Osteoblast (primary cell): ENCODE results near the gene ERCC4. TPM values are rescaled to one million over a fixed set of nuclear protein-coding genes. Genes with fewer than 3 reads are reported as not detected.

Source experiments
- DNase-seq: peaks from one replicate; pipeline ENCODE4 v3.0.0; 2011; ENCODE audit warnings: low spot score, mixed read lengths; ENCODE audit not compliant: insufficient read length; ENCODE audit errors: missing footprints
- H2AFZ ChIP-seq: 2 replicates; pipeline ENCODE4 v1.6.0; 2011; ENCODE audit warnings: mild to moderate bottlenecking, low read length
- H3K27ac ChIP-seq: 2 replicates; pipeline ENCODE4 v1.5.1; 2011; ENCODE audit warnings: mild to moderate bottlenecking, low read depth, low read length, moderate library complexity
- H3K27me3 ChIP-seq: 2 replicates; pipeline ENCODE4 v1.6.0; 2012; ENCODE audit warnings: mild to moderate bottlenecking, control low read depth, inconsistent platforms, low read length, moderate library complexity; ENCODE audit not compliant: insufficient read depth
- H3K36me3 ChIP-seq: 2 replicates; pipeline ENCODE4 v1.5.1; 2011; ENCODE audit warnings: mild to moderate bottlenecking, low read length, control low read depth, moderate library complexity; ENCODE audit not compliant: insufficient read depth
- H3K4me1 ChIP-seq: 2 replicates; pipeline ENCODE4 v1.5.1; 2011; ENCODE audit warnings: mild to moderate bottlenecking, low read length, control low read depth, moderate library complexity; ENCODE audit not compliant: insufficient read depth
- H3K4me2 ChIP-seq: 2 replicates; pipeline ENCODE4 v1.6.0; 2011; ENCODE audit warnings: mild to moderate bottlenecking, low read length; ENCODE audit not compliant: insufficient read depth
- H3K4me3 ChIP-seq: fragments of 200-600 bp; sonication (generic); 3 replicates; pipeline ENCODE4 v1.5.1; 2012; ENCODE audit warnings: mild to moderate bottlenecking, low read length, inconsistent platforms; ENCODE audit not compliant: insufficient read depth
- H3K79me2 ChIP-seq: 2 replicates; pipeline ENCODE4 v1.6.0; 2012; ENCODE audit warnings: mild to moderate bottlenecking, low read length, control low read depth, inconsistent platforms; ENCODE audit not compliant: insufficient read depth
- H3K9me3 ChIP-seq: 2 replicates; pipeline ENCODE4 v1.5.1; 2011; ENCODE audit warnings: low read depth, low read length, control low read depth
- H4K20me1 ChIP-seq: 2 replicates; pipeline ENCODE4 v1.6.0; 2012; ENCODE audit warnings: mild to moderate bottlenecking, low read length, control low read depth; ENCODE audit not compliant: insufficient read depth
- CTCF ChIP-seq: IDR thresholded peaks from 2 replicates; pipeline ENCODE4 v1.5.1; 2011; ENCODE audit warnings: mild to moderate bottlenecking, low read depth, low read length, moderate library complexity; ENCODE audit errors: extremely low read depth
- total RNA-seq: library from RNA; depleted of rRNA; stranded (reverse); fragments of >200 nt; gene quantifications from 2 replicates; pipeline ENCODE4 v1.2.3, GENCODE V29; 2012

Gene ERCC4
- total RNA-seq, 1 donor: 9.0 TPM

- no peak for TF ChIP-seq CTCF
- no peak for DNase-seq
- H3K79me2 ChIP-seq: no peaks in the 10 kb centered on the region
- no peaks in the 10 kb centered on the region for H3K4me1 ChIP-seq
- H3K9me3 ChIP-seq: no peaks in the 10 kb centered on the region
- H3K36me3 ChIP-seq: peaks cover 17% of the 10 kb centered on the region
- no peak overlapping the region for H3K27ac ChIP-seq
- no peak overlapping the region for H3K4me3 ChIP-seq
- no peak overlapping the region for H3K4me2 ChIP-seq
- no peaks in the 10 kb centered on the region for H4K20me1 ChIP-seq
- H3K27me3 ChIP-seq: no peaks in the 10 kb centered on the region
- H2AFZ ChIP-seq: no peak overlapping the region
These were observed 31.0 kb downstream of the ERCC4 start for GRCh38 chr16:13950821-13951547.

- no peak for DNase-seq
- no peak overlapping the region for H3K4me3 ChIP-seq
- H3K79me2 ChIP-seq: no peaks in the 10 kb centered on the region
- H3K27me3 ChIP-seq: no peaks in the 10 kb centered on the region
- no peaks in the 10 kb centered on the region for H4K20me1 ChIP-seq
- H3K4me2 ChIP-seq: no peak overlapping the region
- no peak overlapping the region for H2AFZ ChIP-seq
- no peak overlapping the region for H3K27ac ChIP-seq
- TF ChIP-seq CTCF: no peak
- H3K36me3 ChIP-seq: peaks cover 17% of the 10 kb centered on the region
- peaks cover 6% of the 10 kb centered on the region for H3K4me1 ChIP-seq
- H3K9me3 ChIP-seq: no peaks in the 10 kb centered on the region
These were observed 31.7 kb downstream of the ERCC4 start for GRCh38 chr16:13951611-13952010.

GRCh38 chr16:13953501-13953900 lies 33.5 kb downstream of the ERCC4 start:
- Histone ChIP-seq H3K9me3 (no peaks in the 10 kb centered on the region), H3K27me3 (no peaks in the 10 kb centered on the region), H3K79me2 (no peaks in the 10 kb centered on the region), H2AFZ (no peak overlapping the region), H3K36me3 (peaks cover 6% of the 10 kb centered on the region), H3K27ac (no peak overlapping the region), H3K4me3 (no peak overlapping the region), H4K20me1 (no peaks in the 10 kb centered on the region), H3K4me2 (no peak overlapping the region), H3K4me1 (peaks cover 23% of the 10 kb centered on the region)
- TF ChIP-seq CTCF: no peak
- DNase-seq: no peak

- no peak for TF ChIP-seq CTCF
- H3K4me2 ChIP-seq: peak overlapping the region; percentile 88
- no peaks in the 10 kb centered on the region for H3K79me2 ChIP-seq
- no peaks in the 10 kb centered on the region for H3K9me3 ChIP-seq
- peak overlapping the region; percentile 94 for H2AFZ ChIP-seq
- H3K4me3 ChIP-seq: peak overlapping the region; percentile 74
- H3K4me1 ChIP-seq: peaks cover 25% of the 10 kb centered on the region
- H4K20me1 ChIP-seq: no peaks in the 10 kb centered on the region
- H3K27me3 ChIP-seq: no peaks in the 10 kb centered on the region
- H3K36me3 ChIP-seq: no peaks in the 10 kb centered on the region
- no peak for DNase-seq
- peak overlapping the region; percentile 94 for H3K27ac ChIP-seq
These were observed 36.8 kb downstream of the ERCC4 start for GRCh38 chr16:13956635-13957196.
